H1 (cell line): Measurements from ENCODE around the gene CEP68.

Experiments
- EGR1 ChIP-seq: IDR thresholded peaks from 2 replicates; pipeline ENCODE4 v1.6.1; 2011; ENCODE audit warnings: low read depth, low read length, borderline replicate concordance
- EZH2 ChIP-seq: fragments of 200-600 bp; sonication (generic); IDR thresholded peaks from 2 replicates; pipeline ENCODE4 v1.7.1; 2012; ENCODE audit warnings: low read depth, mild to moderate bottlenecking, moderate library complexity, low read length, inconsistent platforms; ENCODE audit not compliant: severe bottlenecking
- GABPA ChIP-seq: IDR thresholded peaks from 2 replicates; pipeline ENCODE4 v1.6.1; 2011; ENCODE audit warnings: mild to moderate bottlenecking, low read length, moderate library complexity, borderline replicate concordance; ENCODE audit not compliant: insufficient read depth
- JUN ChIP-seq: IDR thresholded peaks from 2 replicates; pipeline ENCODE4 v1.6.1; 2011; ENCODE audit warnings: low read depth, mild to moderate bottlenecking, improper control_type of control experiment, low read length
- POLR2A ChIP-seq, 2 experiments: IDR thresholded peaks; 1 replicate in 1 of 2; 2 replicates in 1 of 2; pipeline ENCODE4 v1.6.1; 2011; ENCODE audit warnings: low read depth in 2 of 2, low read length in 2 of 2, mild to moderate bottlenecking in 2 of 2; ENCODE audit errors: control extremely low read depth in 1 of 2
- POLR2AphosphoS5 ChIP-seq: IDR thresholded peaks from 2 replicates; pipeline ENCODE4 v1.6.1; 2011; ENCODE audit warnings: low read depth, low read length
- SP1 ChIP-seq: IDR thresholded peaks from 2 replicates; pipeline ENCODE4 v1.6.1; 2011; ENCODE audit warnings: low read depth, low read length
- TF ChIP-seq, protein P1 (sequence below), 3 experiments: IDR thresholded peaks; 1 replicate in 2 of 3; 2 replicates in 1 of 3; pipeline versions ENCODE4 v1.5.1 to v1.6.1; 2011; ENCODE audit warnings: low read length in 3 of 3, mild to moderate bottlenecking in 3 of 3, inconsistent platforms in 2 of 3, low read depth in 1 of 3, moderate library complexity in 1 of 3; ENCODE audit not compliant: insufficient read depth in 1 of 3; ENCODE audit errors: control extremely low read depth in 1 of 3

DNA sequence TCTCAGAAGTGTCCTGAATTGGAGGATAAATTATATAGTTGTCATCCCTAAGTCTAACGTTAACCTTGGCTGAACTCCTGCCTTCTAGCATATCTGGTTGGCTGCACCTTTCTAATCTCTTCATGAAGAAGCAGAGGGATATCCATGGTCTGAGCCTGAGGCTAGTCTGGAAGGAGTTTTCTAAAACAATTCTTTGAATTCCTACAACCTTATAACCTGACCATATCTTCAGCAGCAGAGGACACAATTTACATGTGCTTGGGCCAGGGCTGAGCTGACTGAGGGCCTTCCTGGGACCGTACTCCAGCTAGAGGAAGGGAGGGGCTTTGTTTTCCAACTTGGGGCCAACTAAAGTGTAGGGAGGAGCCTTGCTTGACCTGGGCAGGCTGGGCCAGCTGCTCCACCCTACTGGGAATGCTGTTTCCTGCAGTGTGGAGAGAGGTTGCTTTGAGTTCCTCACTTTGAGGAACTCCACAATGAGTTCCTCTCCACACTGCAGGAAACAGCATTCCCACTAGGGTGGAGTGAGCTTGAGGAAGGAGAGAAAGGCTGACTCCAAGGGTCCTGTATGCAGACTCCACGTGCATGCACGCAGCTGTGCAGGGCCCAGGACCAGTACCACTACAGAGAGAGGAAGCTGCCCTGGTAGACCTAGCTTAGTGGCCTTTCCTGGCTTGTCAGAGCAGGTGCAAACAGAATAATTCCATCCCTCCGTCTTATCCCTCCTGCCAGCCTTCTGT, 19.6 kb downstream of the CEP68 start:
- TF ChIP-seq EGR1: no peak
- no peak for TF ChIP-seq GABPA
- TF ChIP-seq JUN: no peak
- TF ChIP-seq SP1: no peak
- TF ChIP-seq EZH2: no peak
- TF ChIP-seq, protein P1, sequence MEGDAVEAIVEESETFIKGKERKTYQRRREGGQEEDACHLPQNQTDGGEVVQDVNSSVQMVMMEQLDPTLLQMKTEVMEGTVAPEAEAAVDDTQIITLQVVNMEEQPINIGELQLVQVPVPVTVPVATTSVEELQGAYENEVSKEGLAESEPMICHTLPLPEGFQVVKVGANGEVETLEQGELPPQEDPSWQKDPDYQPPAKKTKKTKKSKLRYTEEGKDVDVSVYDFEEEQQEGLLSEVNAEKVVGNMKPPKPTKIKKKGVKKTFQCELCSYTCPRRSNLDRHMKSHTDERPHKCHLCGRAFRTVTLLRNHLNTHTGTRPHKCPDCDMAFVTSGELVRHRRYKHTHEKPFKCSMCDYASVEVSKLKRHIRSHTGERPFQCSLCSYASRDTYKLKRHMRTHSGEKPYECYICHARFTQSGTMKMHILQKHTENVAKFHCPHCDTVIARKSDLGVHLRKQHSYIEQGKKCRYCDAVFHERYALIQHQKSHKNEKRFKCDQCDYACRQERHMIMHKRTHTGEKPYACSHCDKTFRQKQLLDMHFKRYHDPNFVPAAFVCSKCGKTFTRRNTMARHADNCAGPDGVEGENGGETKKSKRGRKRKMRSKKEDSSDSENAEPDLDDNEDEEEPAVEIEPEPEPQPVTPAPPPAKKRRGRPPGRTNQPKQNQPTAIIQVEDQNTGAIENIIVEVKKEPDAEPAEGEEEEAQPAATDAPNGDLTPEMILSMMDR (IDR thresholded peaks at IDR 0.05; ENCODE audit: control extremely low read depth in 1 of 3, insufficient read depth in 1 of 3, low read depth in 1 of 3, low read length in 3 of 3): no peak
- TF ChIP-seq POLR2AphosphoS5: no peak; the same call in 1 of the 2 replicates
- no peak for TF ChIP-seq POLR2A (IDR thresholded peaks at IDR 0.05; ENCODE audit: control extremely low read depth in 1 of 2, low read depth in 2 of 2, low read length in 2 of 2)
